Activated CD4-positive, alpha-beta T cell treated with anti-CD3 and anti-CD28 coated beads for 4 hours (primary cell): ENCODE results near the gene ENO4.

Experiments used
- DNase-seq, 2 donors: peaks; one replicate each; pipeline ENCODE4 v3.0.0-alpha.2; 2020

Gene ENO4

GRCh38 chr10:116849248-116850057 is at the start of gene ENO4:
Gene ENO4 (plus strand): TSS chr10:116849499. CDS start chr10:116849567, 68 bp downstream.
- DNase-seq = no peak

- no peak for DNase-seq
Measured at GRCh38 chr10:116800286-116800929, 48.9 kb upstream of the ENO4 start.

- DNase-seq = no peak
Measured at GRCh38 chr10:116801658-116802057, 47.6 kb upstream of the ENO4 start.

- DNase-seq = no peak
Measured at GRCh38 chr10:116802474-116802873, 46.8 kb upstream of the ENO4 start.

- no peak for DNase-seq
Measured at GRCh38 chr10:116802876-116803275, 46.4 kb upstream of the ENO4 start.

- no peak for DNase-seq
Measured at GRCh38 chr10:116803451-116804249, 45.6 kb upstream of the ENO4 start.

- DNase-seq = no peak
Measured at GRCh38 chr10:116808706-116809105, 40.6 kb upstream of the ENO4 start.

- no peak for DNase-seq
Measured at GRCh38 chr10:116809483-116810119, 39.7 kb upstream of the ENO4 start.

- no peak for DNase-seq
Measured at GRCh38 chr10:116810120-116810500, 39.2 kb upstream of the ENO4 start.

- no peak for DNase-seq
Measured at GRCh38 chr10:116810895-116811294, 38.4 kb upstream of the ENO4 start.

- DNase-seq = no peak
Measured at GRCh38 chr10:116811691-116812090, 37.6 kb upstream of the ENO4 start.

- no peak for DNase-seq
Measured at GRCh38 chr10:116815641-116816415, 33.5 kb upstream of the ENO4 start.

GRCh38 chr10:116817178-116817577 is 32.1 kb upstream of the ENO4 start:
- no peak for DNase-seq

- DNase-seq = no peak
Measured at GRCh38 chr10:116817780-116818343, 31.4 kb upstream of the ENO4 start.

GRCh38 chr10:116819999-116820677 is 29.2 kb upstream of the ENO4 start:
- no peak for DNase-seq

- DNase-seq = no peak
Measured at GRCh38 chr10:116825901-116826300, 23.4 kb upstream of the ENO4 start.

GRCh38 chr10:116826803-116827202 is 22.5 kb upstream of the ENO4 start:
- no peak for DNase-seq

GRCh38 chr10:116827214-116827671 is 22.1 kb upstream of the ENO4 start:
- no peak for DNase-seq

GRCh38 chr10:116828116-116828515 is 21.2 kb upstream of the ENO4 start:
- DNase-seq = no peak

GRCh38 chr10:116829711-116830110 is 19.6 kb upstream of the ENO4 start:
- DNase-seq = no peak

GRCh38 chr10:116831086-116831485 is 18.2 kb upstream of the ENO4 start:
- DNase-seq = no peak
